ENCODE data around the gene SP4. TPM values are rescaled to one million over a fixed set of nuclear protein-coding genes. Genes with fewer than 3 reads are reported as not detected.

Gene SP4
- total and polyA plus RNA-seq, 2 donors (not counting 3 experiments of a cell fraction or from before 2014, with no cell fraction given): 3.3 to 8.8 TPM

DNA sequence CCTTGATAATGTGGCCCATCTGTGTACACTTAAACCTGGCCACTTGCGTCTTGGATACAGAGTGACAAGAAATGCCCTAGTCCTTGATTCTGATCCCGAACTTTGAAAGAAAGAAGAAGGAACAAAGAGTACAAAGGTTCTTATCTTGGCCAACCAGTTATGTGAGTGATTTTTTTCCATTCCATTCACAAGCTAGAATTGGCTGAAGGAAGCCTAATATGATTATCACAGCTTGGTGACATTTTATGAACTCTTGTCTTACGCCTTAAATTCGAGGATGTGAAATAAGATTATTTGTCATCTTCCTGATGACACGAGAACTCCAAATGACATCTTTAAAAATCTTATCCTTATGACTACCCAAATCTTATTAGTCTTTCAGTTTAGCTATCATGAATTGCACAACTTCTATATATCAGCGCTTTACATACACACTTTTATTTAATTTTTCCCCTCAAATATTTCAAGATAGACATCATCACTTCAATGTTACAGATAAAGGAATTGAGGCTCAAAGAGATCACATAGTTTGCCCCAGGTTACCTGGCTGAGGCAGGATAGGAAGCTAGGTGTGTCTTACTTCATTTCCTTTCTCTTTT is 13.0 kb upstream of the SP4 start:
- no peak overlapping the region for H3K27ac ChIP-seq (ENCODE audit: insufficient read depth, low read depth, low read length)
- no peaks in the 10 kb centered on the region for H3K9me3 ChIP-seq (replicated peaks; ENCODE audit: control insufficient read depth, insufficient read depth, low read length)
- H3K27me3 ChIP-seq (ENCODE audit: control insufficient read depth in 2 of 2, insufficient read depth in 2 of 2, low read length in 2 of 2): peaks cover 0 to 2% of the 10 kb centered on the region in 2 experiments
- no peak overlapping the region for H2AFZ ChIP-seq (ENCODE audit: low read depth, low read length)
- no peak overlapping the region for H3K4me3 ChIP-seq (replicated peaks in 1 of 3; ENCODE audit: insufficient read depth in 1 of 3, low read depth in 1 of 3, low read length in 3 of 3)
- ChIA-PET POLR2A (no interaction called here), CTCF (interaction anchor here (1.1 kb wide), 1 partner anchor 12 kb away, joined by 3 read pairs; no protein-coding TSS in a partner anchor)
- no peak overlapping the region for H3K4me2 ChIP-seq (ENCODE audit: insufficient read depth, low read length)
- no peaks in the 10 kb centered on the region for H4K20me1 ChIP-seq (replicated peaks; ENCODE audit: control insufficient read depth, extremely low read depth, insufficient read depth, low read length)
- BruUV-seq (replicated peaks): no TSS peak
- H3K9me1 ChIP-seq (replicated peaks; ENCODE audit: control insufficient read depth, extremely low read depth, insufficient read depth, low read length): no peaks in the 10 kb centered on the region
- DNase-seq (ENCODE audit: low read depth, low spot score): no peak
- no peaks in the 10 kb centered on the region for H3K4me1 ChIP-seq (ENCODE audit: control insufficient read depth, extremely low read depth, insufficient read depth, low read length)
- peak; percentile 63 for FAIRE-seq
- intact Hi-C loops (cut with micrococcal nuclease) (no loop called here), dilution Hi-C loops (cut with MboI; ENCODE audit: extremely low pct_ligation_motif_present, low sequenced_read_pairs) (no loop called here)
- H3K36me3 ChIP-seq (ENCODE audit: control insufficient read depth in 2 of 2, extremely low read depth in 1 of 2, insufficient read depth in 2 of 2, low read length in 2 of 2): no peaks in the 10 kb centered on the region
- H3K79me2 ChIP-seq (ENCODE audit: control insufficient read depth, insufficient read depth, low read length): no peaks in the 10 kb centered on the region
- no peak overlapping the region for H3K9ac ChIP-seq (replicated peaks; ENCODE audit: extremely low read depth, insufficient read depth, low read length)
- TF ChIP-seq, protein P1, sequence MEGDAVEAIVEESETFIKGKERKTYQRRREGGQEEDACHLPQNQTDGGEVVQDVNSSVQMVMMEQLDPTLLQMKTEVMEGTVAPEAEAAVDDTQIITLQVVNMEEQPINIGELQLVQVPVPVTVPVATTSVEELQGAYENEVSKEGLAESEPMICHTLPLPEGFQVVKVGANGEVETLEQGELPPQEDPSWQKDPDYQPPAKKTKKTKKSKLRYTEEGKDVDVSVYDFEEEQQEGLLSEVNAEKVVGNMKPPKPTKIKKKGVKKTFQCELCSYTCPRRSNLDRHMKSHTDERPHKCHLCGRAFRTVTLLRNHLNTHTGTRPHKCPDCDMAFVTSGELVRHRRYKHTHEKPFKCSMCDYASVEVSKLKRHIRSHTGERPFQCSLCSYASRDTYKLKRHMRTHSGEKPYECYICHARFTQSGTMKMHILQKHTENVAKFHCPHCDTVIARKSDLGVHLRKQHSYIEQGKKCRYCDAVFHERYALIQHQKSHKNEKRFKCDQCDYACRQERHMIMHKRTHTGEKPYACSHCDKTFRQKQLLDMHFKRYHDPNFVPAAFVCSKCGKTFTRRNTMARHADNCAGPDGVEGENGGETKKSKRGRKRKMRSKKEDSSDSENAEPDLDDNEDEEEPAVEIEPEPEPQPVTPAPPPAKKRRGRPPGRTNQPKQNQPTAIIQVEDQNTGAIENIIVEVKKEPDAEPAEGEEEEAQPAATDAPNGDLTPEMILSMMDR (IDR thresholded peaks at IDR 0.05; ENCODE audit: extremely low read depth in 1 of 2, insufficient read depth in 1 of 2, low read depth in 1 of 2, low read length in 2 of 2): no peak
- TF ChIP-seq, protein P2, sequence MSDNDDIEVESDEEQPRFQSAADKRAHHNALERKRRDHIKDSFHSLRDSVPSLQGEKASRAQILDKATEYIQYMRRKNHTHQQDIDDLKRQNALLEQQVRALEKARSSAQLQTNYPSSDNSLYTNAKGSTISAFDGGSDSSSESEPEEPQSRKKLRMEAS (IDR thresholded peaks at IDR 0.05; ENCODE audit: insufficient read depth, insufficient read length): no peak
- TF ChIP-seq FOS (IDR thresholded peaks at IDR 0.05; ENCODE audit: borderline replicate concordance, insufficient read depth, low read length): no peak
- TF ChIP-seq GATA2 (IDR thresholded peaks at IDR 0.05; ENCODE audit: insufficient read depth, insufficient read length, low read depth, low read length): no peak
- TF ChIP-seq POLR2A (IDR thresholded peaks at IDR 0.05; ENCODE audit: low read depth, low read length): no peak
- TF ChIP-seq EZH2 (IDR thresholded peaks at IDR 0.05; ENCODE audit: borderline replicate concordance, low read depth, low read length, severe bottlenecking): no peak
- no peak for TF ChIP-seq MYC (IDR thresholded peaks at IDR 0.05; ENCODE audit: low read depth, low read length)
- TF ChIP-seq JUN (IDR thresholded peaks at IDR 0.05; ENCODE audit: borderline replicate concordance, insufficient read depth, insufficient read length, low read depth): no peak
- TF ChIP-seq POLR2AphosphoS5 (IDR thresholded peaks at IDR 0.05; ENCODE audit: insufficient read depth, low read depth, low read length): no peak
